Measurements from ENCODE around the gene C10orf67.

GRCh38 chr10:23338886-23339285 lies 5.7 kb downstream of the C10orf67 start:
- no peak for TF ChIP-seq EZH2 (IDR thresholded peaks at IDR 0.05; ENCODE audit: borderline replicate concordance, insufficient read depth, low read depth, low read length, poor library complexity, severe bottlenecking)
- no peak for TF ChIP-seq CTCF (IDR thresholded peaks at IDR 0.05)
